KMS-11 (cell line): Measurements from ENCODE around the gene CDADC1.

Experiments used
- H2AFZ ChIP-seq: fragments of 200-600 bp; sonication (generic); 2 replicates; pipeline ENCODE4 v1.6.1; 2016; ENCODE audit warnings: antibody characterized with exemption, mixed run types, low read depth
- H3K27ac ChIP-seq: fragments of 200-600 bp; sonication (generic); 2 replicates; pipeline ENCODE4 v1.6.1; 2016; ENCODE audit warnings: mild to moderate bottlenecking, mixed run types
- H3K27me3 ChIP-seq: fragments of 200-600 bp; sonication (generic); 2 replicates; pipeline ENCODE4 v1.6.1; 2017; ENCODE audit warnings: mild to moderate bottlenecking, low read depth, mixed run types, moderate library complexity; ENCODE audit not compliant: insufficient read depth
- H3K36me3 ChIP-seq: fragments of 200-600 bp; sonication (generic); 2 replicates; pipeline ENCODE4 v1.6.1; 2017; ENCODE audit warnings: mild to moderate bottlenecking, mixed run types; ENCODE audit not compliant: insufficient read depth
- H3K4me1 ChIP-seq: fragments of 200-600 bp; sonication (generic); 2 replicates; pipeline ENCODE4 v1.6.1; 2016; ENCODE audit warnings: mild to moderate bottlenecking, low read depth, mixed run types; ENCODE audit not compliant: poor library complexity, severe bottlenecking
- H3K4me2 ChIP-seq: fragments of 200-600 bp; sonication (generic); 2 replicates; pipeline ENCODE4 v1.7.0; 2016; ENCODE audit warnings: mild to moderate bottlenecking, mixed run types
- H3K4me3 ChIP-seq: fragments of 200-600 bp; sonication (generic); IDR thresholded peaks from 2 replicates; pipeline ENCODE4 v1.6.1; 2017; ENCODE audit warnings: low read depth, low read length, mixed read lengths; ENCODE audit not compliant: insufficient read depth
- H3K79me2 ChIP-seq: fragments of 200-600 bp; sonication (generic); 2 replicates; pipeline ENCODE4 v1.6.1; 2016; ENCODE audit warnings: low read depth, mixed run types; ENCODE audit not compliant: insufficient read depth
- H3K9ac ChIP-seq: fragments of 200-600 bp; sonication (generic); 2 replicates; pipeline ENCODE4 v1.6.1; 2016; ENCODE audit warnings: mild to moderate bottlenecking, mixed run types
- H4K20me1 ChIP-seq: fragments of 200-600 bp; sonication (generic); 2 replicates; pipeline ENCODE4 v1.6.1; 2016; ENCODE audit warnings: mild to moderate bottlenecking, mixed run types; ENCODE audit not compliant: insufficient read depth
- CTCF ChIP-seq: fragments of 200-600 bp; sonication (generic); conservative IDR thresholded peaks from 2 replicates; pipeline ENCODE4 v1.6.1; 2017; ENCODE audit warnings: low read depth, mild to moderate bottlenecking, antibody characterized with exemption, low read length, moderate library complexity, mixed read lengths

Gene CDADC1

DNA sequence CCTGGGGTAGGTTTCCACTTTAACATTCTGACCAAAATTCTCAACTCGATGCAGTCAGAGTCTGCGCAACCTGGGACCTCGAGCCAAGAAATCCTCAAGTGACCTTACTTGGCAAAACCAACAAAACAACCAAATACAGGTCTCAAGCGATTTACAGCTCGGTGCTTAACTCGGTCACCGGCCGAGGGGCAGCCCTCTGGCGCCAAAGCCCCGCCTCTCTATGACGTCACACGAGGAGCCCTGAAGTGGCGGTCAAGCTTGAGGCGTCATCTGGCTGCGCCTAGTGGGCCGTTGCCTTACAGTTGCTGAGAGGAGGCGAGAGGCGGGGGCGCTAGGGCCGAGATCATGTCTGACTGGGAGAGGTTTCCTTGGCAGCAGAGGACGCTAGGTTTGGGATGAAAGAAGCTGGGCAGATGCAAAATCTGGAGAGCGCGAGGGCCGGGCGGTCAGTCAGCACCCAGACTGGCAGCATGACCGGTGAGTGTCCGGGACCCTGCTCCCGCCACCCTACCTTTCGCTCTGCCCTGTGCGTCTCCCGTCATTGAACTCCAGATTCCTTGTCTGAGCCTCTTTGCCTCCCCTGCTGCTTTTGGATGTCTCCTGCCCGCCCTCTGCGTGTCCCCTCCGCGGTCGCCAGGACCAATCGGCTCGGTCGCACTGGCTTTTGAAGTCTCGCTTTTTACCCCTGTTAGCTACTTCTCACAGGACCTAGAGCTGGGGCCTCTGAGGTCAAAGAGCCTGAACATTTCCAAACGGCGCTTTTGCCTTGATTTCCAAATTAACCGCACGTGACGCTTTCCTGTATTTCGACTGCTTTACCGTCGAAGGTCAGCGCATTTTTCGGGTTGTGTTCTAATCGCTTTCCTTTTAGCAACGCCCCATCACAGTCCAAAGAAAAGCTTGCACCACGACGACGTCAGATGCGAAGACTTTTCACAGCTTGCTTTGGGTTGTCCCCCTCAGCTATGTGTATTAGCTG lies at the start of gene CDADC1:
CDADC1 (plus strand) TSS at position 283 of the 979 bp plus-strand sequence; CDS start at position 396, 113 bp downstream.
- no peaks in the 10 kb centered on the region for H4K20me1 ChIP-seq
- TF ChIP-seq CTCF = no peak
- no peaks in the 10 kb centered on the region for H3K36me3 ChIP-seq
- peak within 1 kb of the TSS; percentile 57 for H3K27ac ChIP-seq
- no peak within 1 kb of the TSS for H3K4me3 ChIP-seq
- no peaks in the 10 kb centered on the region for H3K79me2 ChIP-seq
- H3K9ac ChIP-seq = peak within 1 kb of the TSS; percentile 79
- H3K4me2 ChIP-seq = peak within 1 kb of the TSS; percentile 94
- peaks cover 16% of the 10 kb centered on the region for H3K4me1 ChIP-seq
- H3K27me3 ChIP-seq = no peaks in the 10 kb centered on the region
- peak within 1 kb of the TSS; percentile 99 for H2AFZ ChIP-seq

- no peak for TF ChIP-seq CTCF
- Histone ChIP-seq H3K4me1 (no peaks in the 10 kb centered on the region), H3K4me2 (no peak overlapping the region), H3K4me3 (no peak overlapping the region), H3K9ac (no peak overlapping the region), H3K27me3 (no peaks in the 10 kb centered on the region), H3K36me3 (no peaks in the 10 kb centered on the region), H2AFZ (no peak overlapping the region), H3K79me2 (no peaks in the 10 kb centered on the region), H3K27ac (no peak overlapping the region), H4K20me1 (no peaks in the 10 kb centered on the region)
These were observed 41.1 kb upstream of the CDADC1 start for GRCh38 chr13:49206641-49207040.

DNA sequence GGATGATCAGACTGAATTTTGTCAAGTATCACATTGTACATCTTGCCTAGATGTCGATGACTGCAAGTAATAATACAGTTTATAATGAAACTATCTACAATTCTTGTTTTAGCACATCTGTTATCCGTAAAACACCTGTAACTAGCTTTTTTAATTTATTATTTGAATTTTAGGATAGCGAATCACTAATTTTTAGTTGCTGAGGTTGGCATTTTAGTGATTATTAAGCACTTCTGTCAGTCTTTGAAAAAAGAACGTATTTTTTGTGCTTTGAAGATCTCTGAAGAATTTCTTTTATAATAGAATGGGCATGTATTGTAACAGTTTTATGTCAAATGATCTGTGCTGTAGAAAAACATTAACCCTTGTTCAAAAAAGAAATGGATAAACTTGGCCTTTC lies 39.1 kb upstream of the CDADC1 start:
- Histone ChIP-seq H3K4me3 (no peak overlapping the region), H3K79me2 (no peaks in the 10 kb centered on the region), H3K4me2 (no peak overlapping the region), H3K36me3 (no peaks in the 10 kb centered on the region), H3K9ac (no peak overlapping the region), H4K20me1 (no peaks in the 10 kb centered on the region), H3K27ac (no peak overlapping the region), H2AFZ (no peak overlapping the region), H3K27me3 (no peaks in the 10 kb centered on the region), H3K4me1 (no peaks in the 10 kb centered on the region)
- TF ChIP-seq CTCF = no peak

GRCh38 chr13:49210114-49210513 lies 37.6 kb upstream of the CDADC1 start:
- no peak for TF ChIP-seq CTCF
- H3K4me2 ChIP-seq = no peak overlapping the region
- no peaks in the 10 kb centered on the region for H3K4me1 ChIP-seq
- no peak overlapping the region for H2AFZ ChIP-seq
- H3K79me2 ChIP-seq = no peaks in the 10 kb centered on the region
- no peak overlapping the region for H3K4me3 ChIP-seq
- no peak overlapping the region for H3K9ac ChIP-seq
- H4K20me1 ChIP-seq = no peaks in the 10 kb centered on the region
- H3K27me3 ChIP-seq = no peaks in the 10 kb centered on the region
- no peak overlapping the region for H3K27ac ChIP-seq
- H3K36me3 ChIP-seq = no peaks in the 10 kb centered on the region
